ENCODE results near the gene NANS.

GRCh38 chr9:98070704-98071103 is 14.2 kb downstream of the NANS start:
- TF ChIP-seq CTCF (conservative IDR thresholded peaks at IDR 0.05) (no peak), EZH2 (IDR thresholded peaks at IDR 0.05; ENCODE audit: low read depth) (no peak)
